Measurements from ENCODE around the gene SACS.
"Not testable (repeated sequence)": the region's sequence is repeated elsewhere in the genome, so short reads cannot be mapped to it uniquely, and the experiment has no call there.

SACS gene

DNA sequence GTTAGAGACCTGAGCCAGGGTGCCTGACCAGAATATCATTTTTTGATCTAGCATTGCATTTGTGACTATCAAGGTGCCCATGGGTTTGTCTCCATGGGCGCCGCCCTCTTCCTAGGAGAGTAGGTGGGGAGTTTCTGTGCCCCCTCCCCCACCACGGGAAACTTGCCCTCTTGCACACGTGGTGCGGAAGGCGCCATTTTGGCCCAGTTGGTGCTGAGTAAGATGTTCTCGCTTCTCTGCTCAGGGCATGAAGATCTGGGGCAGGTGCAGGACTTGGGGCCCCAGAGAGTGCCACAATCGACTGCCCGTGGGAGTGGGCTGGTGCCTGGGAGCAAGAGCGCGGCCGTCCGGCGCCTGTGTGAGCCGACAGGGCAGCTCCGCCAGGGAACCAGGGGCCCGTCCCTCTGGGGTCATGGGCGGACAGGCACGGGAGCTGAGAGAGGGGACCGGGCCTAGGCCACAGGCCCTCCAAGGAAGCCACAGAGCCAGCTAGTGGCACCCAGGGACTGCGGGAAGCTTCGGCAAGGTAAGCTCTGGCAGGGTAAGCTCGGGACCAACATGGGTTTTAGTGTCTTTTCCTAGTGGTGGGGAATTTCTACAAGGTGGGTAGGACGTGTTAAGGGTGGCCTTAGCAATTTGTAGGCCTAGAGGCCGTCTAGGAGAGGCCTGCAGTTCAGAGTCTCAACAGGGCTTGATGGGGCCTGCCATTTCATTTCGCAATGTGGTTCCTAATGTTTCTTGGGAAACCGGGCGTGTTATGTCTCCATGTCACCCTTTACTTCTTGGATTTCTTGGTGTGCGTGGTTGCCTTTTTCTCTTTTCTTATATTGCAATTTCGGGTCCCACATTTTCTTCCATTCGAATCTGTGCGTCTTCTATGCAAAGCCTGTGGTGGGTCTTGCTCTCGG lies 14.5 kb downstream of the SACS start:
- DNase-seq (ENCODE audit: insufficient read length, low spot score), result no peak
- FAIRE-seq, result no peak

DNA sequence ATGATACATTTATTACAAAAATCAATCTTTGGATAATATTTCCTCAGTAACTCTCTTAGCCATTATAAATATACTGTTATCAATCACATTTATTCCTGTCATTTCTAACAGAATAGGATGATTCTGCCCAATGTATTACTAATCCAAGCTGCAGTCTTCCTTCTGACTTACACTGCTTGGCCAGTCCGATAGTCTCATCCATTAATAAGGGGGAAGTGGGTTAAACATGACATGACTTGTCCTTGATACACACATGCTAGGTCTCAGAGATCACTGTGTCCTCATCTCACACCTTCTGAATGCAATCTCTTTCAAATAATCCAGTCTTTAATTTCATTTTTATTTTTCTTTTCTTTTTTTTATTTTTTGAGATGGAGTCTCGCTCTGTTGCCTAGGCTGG lies 18.8 kb downstream of the SACS start:
- no peak for DNase-seq (ENCODE audit: insufficient read length, low spot score)
- FAIRE-seq, result no peak

DNA sequence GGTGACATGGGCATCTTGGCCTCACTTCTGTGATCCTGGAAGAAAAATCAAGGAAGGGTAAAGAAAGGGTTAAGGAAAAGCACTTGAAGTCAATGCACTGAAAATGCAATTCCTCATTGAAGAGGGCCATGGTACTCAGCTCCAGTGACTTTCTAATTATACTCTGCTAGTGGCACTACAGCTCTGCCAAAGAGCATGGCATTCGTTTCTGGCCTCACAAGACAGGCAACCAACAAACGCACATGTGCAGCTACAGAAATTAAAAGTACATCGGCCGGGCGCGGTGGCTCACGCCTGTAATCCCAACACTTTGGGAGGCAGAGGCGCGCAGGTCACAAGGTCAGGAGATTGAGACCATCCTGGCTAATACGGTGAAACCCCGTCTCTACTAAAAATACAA lies 21.8 kb downstream of the SACS start:
- no peak for DNase-seq (ENCODE audit: insufficient read length, low spot score)
- no peak for FAIRE-seq

DNA sequence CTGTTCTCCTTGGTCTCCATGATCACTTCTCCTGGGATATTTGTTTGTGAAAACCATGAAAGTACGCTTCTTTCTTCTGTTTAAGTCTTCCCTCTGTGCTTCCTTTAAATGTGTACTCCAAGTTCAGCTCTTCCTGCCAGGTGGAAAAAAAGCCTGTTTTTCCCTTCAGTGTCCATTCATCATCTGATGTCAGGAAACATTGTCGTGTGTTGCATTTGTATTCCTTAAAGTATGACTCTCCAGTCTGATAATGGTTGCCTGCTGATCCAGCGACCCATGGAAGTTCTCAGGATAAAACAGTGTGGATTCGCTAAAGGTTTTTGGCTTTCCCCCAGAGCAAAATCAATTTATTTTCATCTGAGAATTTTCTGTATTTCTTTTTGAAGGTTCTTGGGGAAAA lies 22.3 kb downstream of the SACS start:
- DNase-seq (ENCODE audit: insufficient read length, low spot score), result no peak
- FAIRE-seq, result no peak

DNA sequence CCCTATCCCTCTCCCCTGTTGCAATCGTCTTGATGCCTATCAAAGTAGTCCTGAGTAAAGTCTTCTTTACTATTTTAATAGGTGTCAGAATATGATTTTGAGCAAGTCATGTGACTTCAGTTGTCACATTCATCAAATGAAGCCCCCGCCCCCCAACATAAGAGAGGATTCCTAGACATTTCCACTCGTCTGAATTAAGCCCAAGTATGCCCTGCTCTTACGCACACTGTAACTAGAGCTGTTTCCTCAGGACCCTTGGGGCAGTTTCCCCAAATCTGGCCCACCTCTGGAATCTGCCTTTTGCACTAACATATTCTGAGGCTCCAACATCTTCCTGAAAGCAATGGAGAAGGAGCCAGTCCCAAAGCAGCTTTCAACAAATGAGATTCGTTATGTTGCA lies 25.5 kb downstream of the SACS start:
- no peak for FAIRE-seq
- DNase-seq (ENCODE audit: insufficient read length, low spot score), result no peak

DNA sequence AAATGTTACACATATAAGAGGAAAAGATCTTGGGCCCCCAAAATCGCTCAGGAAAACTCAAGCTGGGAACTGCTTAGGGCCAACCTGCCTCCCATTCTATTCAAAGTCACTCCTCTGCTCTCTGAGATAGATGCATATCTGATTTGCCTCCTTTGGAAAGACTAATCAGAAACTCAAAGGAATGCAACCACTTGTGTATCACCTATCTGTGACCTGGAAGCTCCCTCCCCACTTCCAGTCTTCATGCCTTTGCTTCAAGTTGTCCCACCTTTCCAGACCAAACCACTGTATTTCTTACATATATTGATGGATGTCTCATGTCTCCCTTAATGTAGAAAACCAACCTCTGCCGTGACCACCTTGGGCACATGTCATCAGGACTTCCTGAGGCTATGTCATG lies 32.3 kb downstream of the SACS start:
- not testable (repeated sequence) for FAIRE-seq; DNase-seq (ENCODE audit: insufficient read length, low spot score)

DNA sequence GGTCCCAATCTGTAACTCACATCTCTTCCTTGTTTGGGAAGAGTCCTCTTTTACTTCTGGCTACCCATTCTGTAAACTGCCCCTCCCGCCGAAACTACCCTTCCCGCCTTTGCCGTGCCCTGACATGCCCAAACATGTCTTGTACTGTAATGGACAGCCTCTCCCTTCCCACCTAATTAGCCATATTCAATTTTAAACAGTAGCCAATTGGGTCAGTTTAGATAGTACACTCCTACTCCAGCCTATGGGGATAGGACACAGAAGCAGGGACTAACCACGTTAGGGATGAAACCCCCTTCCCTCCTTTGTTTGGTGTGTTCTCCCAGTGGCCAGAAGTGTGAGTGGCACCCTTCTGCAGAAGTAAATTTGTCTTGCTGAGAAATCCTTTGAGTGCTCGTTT lies 34.2 kb downstream of the SACS start:
- FAIRE-seq, result no peak
- no peak for DNase-seq (ENCODE audit: insufficient read length, low spot score)

DNA sequence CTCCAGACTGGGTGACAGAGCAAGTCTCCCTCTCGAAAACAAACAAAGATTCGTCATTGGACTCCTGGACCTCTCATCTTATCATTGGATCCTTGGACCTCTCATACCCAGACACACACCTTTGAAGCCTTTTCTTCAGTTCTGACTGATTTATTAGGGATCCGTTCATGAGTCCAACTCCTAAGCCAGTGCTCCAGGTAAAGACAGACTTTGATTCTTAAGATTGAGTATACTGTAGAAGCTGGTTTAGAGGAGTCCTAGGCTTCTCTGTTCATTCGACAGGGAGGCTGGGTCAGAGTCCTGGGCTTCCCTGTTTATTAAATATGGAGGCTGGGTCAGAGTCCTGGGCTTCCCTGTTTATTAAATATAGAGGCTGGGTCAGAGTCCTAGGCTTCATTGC lies 38.7 kb downstream of the SACS start:
- FAIRE-seq (no peak), DNase-seq (ENCODE audit: insufficient read length, low spot score) (no peak)

DNA sequence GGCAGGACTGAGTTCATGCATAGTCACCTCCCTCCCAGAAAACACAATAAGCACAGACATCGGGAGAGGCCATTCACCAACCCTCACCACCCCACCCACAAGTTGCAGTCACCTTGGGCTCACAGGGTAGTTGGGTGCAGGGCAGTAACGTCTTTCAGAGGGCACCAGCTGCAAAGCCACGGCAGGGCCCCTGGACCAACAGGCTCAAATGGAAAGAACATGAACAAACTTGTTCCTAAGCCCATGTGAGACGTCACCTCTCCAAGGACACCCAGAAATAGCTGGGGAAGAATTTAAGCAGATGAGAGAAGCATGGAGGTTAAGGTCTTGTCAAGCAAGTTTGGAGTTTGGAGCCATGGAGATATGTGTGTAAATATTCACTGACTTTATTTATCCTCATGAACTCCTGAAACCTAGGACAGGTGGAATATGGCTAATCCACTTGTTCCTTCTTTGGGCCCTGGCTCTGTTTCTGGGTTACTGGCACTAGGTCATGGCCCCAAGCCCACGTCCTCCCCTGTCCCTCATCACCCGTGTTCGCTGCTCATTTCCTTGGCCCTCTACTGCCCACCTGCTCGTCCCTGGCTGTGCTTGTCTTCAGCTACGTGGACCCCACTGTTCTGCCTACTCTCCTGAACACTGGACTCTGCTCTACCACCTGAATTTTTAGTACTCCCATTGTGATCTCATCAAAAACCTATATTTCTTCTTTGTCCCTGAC lies 40.4 kb downstream of the SACS start:
- FAIRE-seq, result no peak
- no peak for DNase-seq (ENCODE audit: insufficient read length, low spot score)

DNA sequence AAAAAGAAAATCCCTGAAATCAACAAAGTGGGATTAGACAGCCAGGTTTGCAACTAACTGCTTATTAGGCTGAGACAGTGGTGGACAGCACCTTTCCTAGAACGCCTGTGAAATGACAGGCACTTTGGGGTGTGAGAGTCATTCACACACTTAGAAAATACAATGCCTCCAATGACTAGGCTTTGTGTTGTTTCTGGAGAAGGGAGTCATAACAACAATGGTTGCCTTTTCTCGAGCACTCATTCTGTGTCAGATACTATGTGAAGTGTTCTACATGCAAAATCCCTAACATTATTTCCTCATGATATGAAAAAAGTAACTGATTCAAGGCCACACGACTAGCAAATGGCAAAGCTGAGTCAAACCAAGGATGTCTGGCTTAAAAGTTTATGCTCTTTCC lies 41.2 kb downstream of the SACS start:
- DNase-seq (ENCODE audit: insufficient read length, low spot score) (no peak), FAIRE-seq (no peak)

DNA sequence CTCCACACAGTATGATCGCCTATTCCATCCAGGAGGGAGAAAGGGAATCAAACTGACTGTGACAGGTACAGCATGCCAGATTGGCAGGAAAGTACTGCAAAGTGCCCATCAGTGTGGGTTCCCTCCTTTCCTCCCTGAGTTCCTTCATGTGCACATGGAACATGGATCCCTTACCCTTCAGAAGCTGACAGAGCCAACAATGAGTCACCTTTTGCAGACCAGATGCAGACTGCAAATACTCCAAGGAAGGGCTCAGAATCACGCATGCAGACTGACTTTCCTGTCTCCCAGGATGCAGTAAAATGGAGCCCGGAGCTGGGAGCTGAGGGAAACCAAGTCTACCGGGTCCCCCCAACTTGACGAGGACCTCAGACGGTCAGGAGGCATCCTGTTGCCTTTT lies 41.8 kb downstream of the SACS start:
- FAIRE-seq, result no peak
- no peak for DNase-seq (ENCODE audit: insufficient read length, low spot score)

DNA sequence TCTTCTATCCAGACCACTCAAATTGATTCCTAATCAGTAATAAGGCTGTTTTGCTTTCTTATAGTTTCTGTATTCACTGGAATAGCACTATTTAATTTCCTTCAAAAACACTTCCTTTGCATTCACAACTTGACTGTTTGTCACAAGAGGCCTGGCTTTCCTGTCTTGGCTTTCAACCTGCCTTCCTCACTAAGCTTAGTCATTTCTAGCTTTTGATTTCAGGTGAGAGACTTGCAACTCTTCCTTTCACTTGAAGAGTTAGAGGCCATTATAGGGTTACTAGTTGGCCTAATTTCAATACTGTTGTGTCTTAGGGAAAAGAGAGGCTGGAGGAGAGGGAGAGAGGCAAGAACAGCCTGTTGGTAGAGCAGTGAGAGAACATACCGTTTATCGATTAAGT lies 47.0 kb downstream of the SACS start:
- DNase-seq (ENCODE audit: insufficient read length, low spot score) (no peak), FAIRE-seq (no peak)

DNA sequence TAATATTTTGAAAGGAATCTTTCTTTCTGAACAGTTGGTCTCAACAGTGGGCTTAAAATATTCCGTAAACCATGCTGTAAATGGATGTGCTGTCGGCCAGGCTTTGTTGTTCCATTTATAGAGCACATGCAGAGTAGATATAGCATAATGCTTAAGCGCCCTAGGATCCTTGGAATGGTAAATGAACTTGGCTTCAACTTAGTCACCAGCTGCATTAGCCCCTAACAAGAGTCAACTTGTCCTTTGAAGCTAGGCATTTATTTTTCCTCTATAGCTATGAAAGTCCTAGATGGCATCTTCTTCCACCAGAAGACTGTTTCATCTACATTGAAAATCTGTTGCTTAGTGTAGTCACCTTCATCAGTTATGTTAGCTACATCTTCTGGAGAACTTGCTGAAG lies 47.6 kb downstream of the SACS start:
- FAIRE-seq, result no peak
- DNase-seq (ENCODE audit: insufficient read length, low spot score), result no peak

DNA sequence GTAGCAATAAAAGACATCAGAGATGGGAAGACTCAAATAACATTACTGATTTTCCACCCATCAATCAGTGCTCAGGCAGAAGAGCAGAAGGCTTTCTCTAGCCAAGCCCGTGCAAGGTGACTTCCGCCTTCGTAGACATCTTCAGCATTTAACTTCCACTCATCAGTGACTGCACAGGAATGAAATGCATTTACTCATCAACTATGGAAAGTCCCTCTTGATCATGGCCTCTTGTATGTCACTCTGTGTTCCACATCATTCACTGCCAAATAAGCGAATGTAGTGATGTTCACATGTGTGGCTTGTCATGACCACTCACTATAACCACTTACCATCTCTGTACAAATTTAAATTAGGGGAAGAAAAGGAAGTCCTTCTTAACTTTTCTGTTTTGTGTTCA lies 49.4 kb downstream of the SACS start:
- DNase-seq (ENCODE audit: insufficient read length, low spot score) (no peak), FAIRE-seq (no peak)

DNA sequence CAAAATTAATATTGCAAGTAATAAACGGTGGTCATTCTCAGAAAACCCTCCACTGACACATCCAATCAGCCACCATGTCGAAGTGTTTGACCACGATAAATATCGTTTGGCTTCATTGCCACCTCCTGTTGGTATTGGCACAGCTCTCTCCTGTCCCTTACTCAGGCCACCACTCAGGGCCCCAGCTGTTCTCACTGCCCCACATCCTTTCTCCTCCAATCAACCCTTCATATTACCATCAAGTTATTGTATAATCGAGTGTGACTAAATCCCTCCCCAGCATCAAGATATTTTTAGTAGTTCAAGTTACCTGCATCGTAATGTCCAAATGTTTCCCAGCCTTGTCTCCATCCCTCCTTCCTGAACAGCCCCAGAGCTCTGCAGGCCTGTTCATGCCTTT lies 50.4 kb downstream of the SACS start:
- FAIRE-seq, result no peak
- DNase-seq (ENCODE audit: insufficient read length, low spot score), result no peak

DNA sequence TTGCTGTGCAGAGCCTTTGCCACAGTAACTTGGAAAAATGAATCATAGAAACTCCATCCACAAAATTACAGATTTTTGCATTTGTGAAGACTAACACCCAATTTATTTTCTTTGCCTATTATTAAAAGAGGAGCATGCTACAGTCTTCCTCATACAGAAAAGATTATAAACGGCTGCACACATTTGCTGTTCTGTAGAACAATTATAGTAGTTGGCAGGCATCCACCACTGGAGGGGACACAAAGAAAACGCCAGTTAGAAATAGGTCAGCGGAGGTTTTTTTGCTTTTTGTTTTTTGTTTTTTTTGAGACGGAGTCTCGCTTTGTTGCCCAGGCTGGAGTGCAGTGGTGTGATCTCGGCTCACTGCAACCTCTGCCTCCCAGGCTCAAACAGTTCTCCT lies 51.6 kb downstream of the SACS start:
- FAIRE-seq (no peak), DNase-seq (ENCODE audit: insufficient read length, low spot score) (no peak)

DNA sequence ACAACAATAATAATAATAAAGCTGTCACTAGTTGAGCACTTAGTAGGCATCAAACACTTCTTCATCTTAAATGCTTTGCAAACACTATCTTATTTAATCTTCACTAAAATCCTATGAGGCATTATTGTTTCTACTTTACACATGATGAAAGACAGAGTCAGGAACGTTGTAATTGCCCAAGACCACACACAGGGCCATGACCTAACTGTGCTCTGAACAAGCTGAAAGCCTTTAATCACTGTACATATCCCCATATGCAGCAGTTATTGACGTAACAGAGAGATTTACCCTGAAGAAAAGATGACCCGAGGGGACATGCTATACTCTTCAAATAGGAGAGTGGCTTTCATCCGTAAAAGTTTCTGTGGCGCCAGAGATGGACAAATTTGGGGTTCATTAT lies 53.0 kb downstream of the SACS start:
- FAIRE-seq (no peak), DNase-seq (ENCODE audit: insufficient read length, low spot score) (no peak)

DNA sequence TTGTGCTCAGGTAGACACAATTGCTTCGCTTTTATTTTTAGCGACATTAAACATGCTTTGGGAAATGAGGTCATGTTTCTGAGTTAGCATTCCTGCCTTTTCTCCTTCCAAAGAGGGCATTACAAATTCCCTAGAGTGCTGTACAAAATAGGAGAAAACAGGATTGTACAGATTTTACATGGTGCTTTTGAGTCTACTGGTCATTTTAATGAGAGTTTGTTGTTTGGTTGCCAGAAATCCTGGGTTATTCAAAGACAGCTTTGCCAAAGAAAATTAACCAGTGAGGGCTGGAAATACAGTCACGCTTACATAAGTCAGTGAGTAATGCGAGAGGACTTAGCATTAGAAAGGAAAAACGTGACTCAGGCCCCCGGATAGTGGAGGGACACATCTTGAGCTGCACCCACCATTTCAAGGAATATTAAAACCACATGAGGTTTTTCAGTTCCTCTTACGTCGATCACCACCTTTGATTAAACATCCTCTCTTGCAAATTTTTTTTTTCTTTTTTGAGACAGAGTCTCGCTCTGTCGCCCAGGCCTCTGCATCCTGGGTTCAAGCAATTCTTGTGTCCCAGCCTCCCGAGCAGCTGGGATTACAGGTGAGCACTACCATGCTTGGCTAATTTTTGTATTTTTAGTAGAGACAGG lies 55.4 kb downstream of the SACS start:
- FAIRE-seq, result no peak

DNA sequence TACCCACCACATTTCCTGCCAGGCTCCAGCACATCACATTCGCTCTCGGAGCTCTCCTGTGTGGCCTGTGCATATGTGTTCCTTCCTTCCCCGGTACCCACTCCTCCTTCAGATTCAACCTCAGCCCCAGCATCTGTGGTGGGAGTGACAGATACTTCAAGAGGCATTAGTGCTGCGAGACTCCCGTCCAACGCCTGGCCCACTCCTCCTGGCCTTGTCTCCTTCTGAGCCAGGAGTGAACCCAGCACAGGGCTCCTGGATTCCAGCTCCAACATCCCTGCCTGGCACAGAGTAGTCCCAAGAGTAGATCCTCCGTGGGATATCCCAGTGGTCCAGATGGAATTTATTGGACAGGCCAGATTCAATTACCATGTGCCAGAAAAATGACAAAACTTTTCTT lies 55.9 kb downstream of the SACS start:
- FAIRE-seq, result no peak
- no peak for DNase-seq (ENCODE audit: insufficient read length, low spot score)

More for the DNA sequence above, 55.4 kb downstream of the SACS start:
- peak; percentile 51 for DNase-seq (ENCODE audit: insufficient read length, low spot score)

DNA sequence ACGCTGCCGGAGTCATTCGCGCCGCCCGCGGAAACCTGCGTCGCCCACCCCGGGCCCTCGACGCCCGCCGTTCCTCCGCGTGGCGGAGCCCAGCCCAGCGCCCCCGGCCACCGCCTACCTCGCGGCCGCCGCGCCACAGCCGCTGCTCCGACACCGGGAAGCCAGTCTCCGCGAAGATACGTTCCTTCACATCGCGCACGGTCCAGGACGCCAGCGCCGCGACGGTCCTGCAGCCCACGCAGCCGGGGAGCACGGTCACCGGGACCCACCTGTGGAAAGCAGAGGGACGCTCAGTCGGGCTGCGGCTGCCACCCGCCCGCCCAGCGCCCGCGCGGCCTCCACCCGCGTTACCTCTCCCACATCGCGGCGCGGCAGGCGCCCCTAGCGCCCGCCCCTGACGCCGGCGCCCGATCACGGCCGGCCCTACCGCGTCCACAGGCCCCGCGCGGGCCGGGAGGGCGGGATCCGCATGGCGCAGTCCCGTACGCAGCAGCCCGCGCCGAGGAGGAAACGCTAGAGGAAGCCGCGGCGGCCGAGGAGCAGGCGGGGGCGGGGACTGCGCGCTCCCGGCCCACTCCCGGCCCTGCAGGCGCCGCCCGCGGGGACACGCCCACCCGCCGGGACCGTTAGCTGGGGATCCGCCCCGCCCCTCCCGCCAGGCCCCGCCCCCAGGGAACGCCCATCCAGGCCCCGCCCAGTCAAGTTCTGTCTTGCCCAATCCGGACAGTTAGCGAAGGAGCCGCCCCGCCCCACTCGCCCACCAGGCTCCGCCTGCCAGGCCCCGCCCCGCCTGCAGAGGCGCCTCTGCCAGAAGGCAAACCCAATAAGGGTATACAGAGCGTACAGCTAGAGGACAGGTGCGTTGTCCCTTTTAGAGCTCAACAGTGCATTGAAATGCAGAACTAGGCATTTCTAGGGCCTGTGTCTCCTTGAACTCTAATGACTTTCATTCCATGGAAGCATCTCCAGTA lies 58.2 kb downstream of the SACS start:
- FAIRE-seq (no peak), DNase-seq (ENCODE audit: insufficient read length, low spot score) (peak; percentile 76)

All from HTR-8/SVneo (cell line).